H9 (cell line): ENCODE measurements around the gene TAF5L. TPM values are rescaled to one million over a fixed set of nuclear protein-coding genes. Genes with fewer than 3 reads are reported as not detected.
"Not testable (repeated sequence)": the region's sequence is repeated elsewhere in the genome, so short reads cannot be mapped to it uniquely, and the experiment has no call there.

ENCODE experiments used
- DNase-seq: peaks from one replicate; pipeline ENCODE4 v3.0.0-alpha.2; 2017
- H2AFZ ChIP-seq: one replicate; pipeline ENCODE4 v1.6.1; 2013; ENCODE audit warnings: mild to moderate bottlenecking, low read length, control low read depth, moderate library complexity
- H2AK5ac ChIP-seq: 2 replicates; pipeline ENCODE4 v1.6.1; 2013; ENCODE audit warnings: low read length, control low read depth, mixed read lengths; ENCODE audit not compliant: insufficient read length
- H2BK120ac ChIP-seq: one replicate; pipeline ENCODE4 v1.6.1; 2013; ENCODE audit warnings: low read depth, mild to moderate bottlenecking, low read length, control low read depth, inconsistent platforms; ENCODE audit not compliant: poor library complexity, severe bottlenecking
- H2BK12ac ChIP-seq: 2 replicates; pipeline ENCODE4 v1.6.1; 2013; ENCODE audit warnings: low read length, control low read depth, mixed read lengths, low read depth; ENCODE audit not compliant: insufficient read length
- H2BK15ac ChIP-seq: 2 replicates; pipeline ENCODE4 v1.6.1; 2013; ENCODE audit warnings: low read depth, low read length, control low read depth
- H2BK20ac ChIP-seq: one replicate; pipeline ENCODE4 v1.6.1; 2013; ENCODE audit warnings: low read depth, mild to moderate bottlenecking, low read length, control low read depth, inconsistent platforms; ENCODE audit not compliant: poor library complexity, severe bottlenecking
- H2BK5ac ChIP-seq: 2 replicates; pipeline ENCODE4 v1.6.1; 2013; ENCODE audit warnings: low read length, control low read depth, mixed read lengths; ENCODE audit not compliant: insufficient read length
- H3K14ac ChIP-seq: 2 replicates; pipeline ENCODE4 v1.6.1; 2013; ENCODE audit warnings: low read length, control low read depth; ENCODE audit not compliant: insufficient read depth
- H3K18ac ChIP-seq: 2 replicates; pipeline ENCODE4 v1.6.1; 2013; ENCODE audit warnings: low read depth, mild to moderate bottlenecking, mixed read lengths, low read length, control low read depth; ENCODE audit not compliant: insufficient read length
- H3K23ac ChIP-seq: 2 replicates; pipeline ENCODE4 v1.6.1; 2013; ENCODE audit warnings: low read length, control low read depth, mixed read lengths, low read depth; ENCODE audit not compliant: insufficient read length
- H3K23me2 ChIP-seq: 2 replicates; pipeline ENCODE4 v1.6.1; 2013; ENCODE audit warnings: low read depth, mild to moderate bottlenecking, mixed read lengths, low read length, control low read depth; ENCODE audit not compliant: insufficient read length, poor library complexity, severe bottlenecking
- H3K27ac ChIP-seq: 2 replicates; pipeline ENCODE4 v1.5.1; 2013; ENCODE audit warnings: low read length, control low read depth, mixed read lengths, low read depth; ENCODE audit not compliant: insufficient read length
- H3K27me3 ChIP-seq: 2 replicates; pipeline ENCODE4 v1.6.1; 2013; ENCODE audit warnings: low read length, control low read depth, inconsistent platforms; ENCODE audit not compliant: insufficient read depth
- H3K4ac ChIP-seq: 2 replicates; pipeline ENCODE4 v1.6.1; 2013; ENCODE audit warnings: low read depth, mild to moderate bottlenecking, control low read depth, inconsistent platforms, low read length, moderate library complexity
- H3K4me1 ChIP-seq: 2 replicates; pipeline ENCODE4 v1.6.1; 2013; ENCODE audit warnings: low read length, control low read depth, inconsistent platforms; ENCODE audit not compliant: insufficient read depth
- H3K4me2 ChIP-seq: 2 replicates; pipeline ENCODE4 v1.6.1; 2013; ENCODE audit warnings: low read length, control low read depth, mixed read lengths; ENCODE audit not compliant: insufficient read length, insufficient read depth
- H3K56ac ChIP-seq: 2 replicates; pipeline ENCODE4 v1.6.1; 2013; ENCODE audit warnings: low read depth, mild to moderate bottlenecking, mixed read lengths, low read length, control low read depth; ENCODE audit not compliant: insufficient read length
- H3K79me1 ChIP-seq: 2 replicates; pipeline ENCODE4 v1.6.1; 2013; ENCODE audit warnings: low read depth, mild to moderate bottlenecking, moderate library complexity, low read length, control low read depth, inconsistent platforms; ENCODE audit not compliant: insufficient read depth, poor library complexity, severe bottlenecking
- H3K79me2 ChIP-seq: 2 replicates; pipeline ENCODE4 v1.6.1; 2013; ENCODE audit warnings: low read length, control low read depth, inconsistent platforms; ENCODE audit not compliant: insufficient read depth
- H3K9ac ChIP-seq: 2 replicates; pipeline ENCODE4 v1.6.1; 2013; ENCODE audit warnings: low read length, control low read depth, mixed read lengths; ENCODE audit not compliant: insufficient read length; ENCODE audit errors: extremely low read depth
- H3K9me3 ChIP-seq: one replicate; pipeline ENCODE4 v1.6.1; 2013; ENCODE audit warnings: low read depth, low read length, inconsistent platforms; ENCODE audit not compliant: control insufficient read depth
- H3T11ph ChIP-seq: one replicate; pipeline ENCODE4 v1.6.1; 2013; ENCODE audit warnings: mild to moderate bottlenecking, low read length, control low read depth, inconsistent platforms
- H4K20me1 ChIP-seq: one replicate; pipeline ENCODE4 v1.6.1; 2013; ENCODE audit not compliant: control insufficient read depth, insufficient read length, insufficient read depth
- H4K5ac ChIP-seq: 2 replicates; pipeline ENCODE4 v1.6.1; 2013; ENCODE audit warnings: low read depth, mild to moderate bottlenecking, mixed read lengths, low read length, control low read depth; ENCODE audit not compliant: insufficient read length
- H4K8ac ChIP-seq: replicated peaks from 2 replicates; pipeline ENCODE4 v1.6.1; 2013; ENCODE audit warnings: low read length, control low read depth, mixed read lengths, low read depth; ENCODE audit not compliant: insufficient read length
- H4K91ac ChIP-seq: 2 replicates; pipeline ENCODE4 v1.6.1; 2013; ENCODE audit warnings: low read depth, mild to moderate bottlenecking, moderate library complexity, mixed read lengths, low read length, control low read depth; ENCODE audit not compliant: insufficient read length
- H3K27ac Mint-ChIP-seq, 3 experiments: 2 replicates in 2 of 3; 3 replicates in 1 of 3; pipeline ENCODE4 v1.8.0; 2020 to 2021; ENCODE audit warnings: mixed read lengths in 3 of 3, mild to moderate bottlenecking in 1 of 3, moderate library complexity in 1 of 3
- H3K27me3 Mint-ChIP-seq: 2 replicates; pipeline ENCODE4 v1.8.0; 2021; ENCODE audit warnings: low read depth, mild to moderate bottlenecking, moderate library complexity, mixed read lengths
- H3K36me3 Mint-ChIP-seq, 3 experiments: 2 replicates in 2 of 3; 3 replicates in 1 of 3; pipeline ENCODE4 v1.8.0; 2020 to 2021; ENCODE audit warnings: low read depth in 3 of 3, mixed read lengths in 3 of 3; ENCODE audit not compliant: insufficient read depth in 1 of 3
- H3K4me1 Mint-ChIP-seq, 2 experiments: 2 replicates each; pipeline ENCODE4 v1.8.0; 2020; ENCODE audit warnings: mixed read lengths in 2 of 2
- H3K4me3 Mint-ChIP-seq, 2 experiments: 2 replicates in 1 of 2; 3 replicates in 1 of 2; pipeline ENCODE4 v1.8.0; 2020 to 2021; ENCODE audit warnings: mild to moderate bottlenecking in 2 of 2, mixed read lengths in 2 of 2, moderate library complexity in 1 of 2
- H3K9me3 Mint-ChIP-seq, 2 experiments: 2 replicates in 1 of 2; 3 replicates in 1 of 2; pipeline ENCODE4 v1.8.0; 2020; ENCODE audit warnings: mild to moderate bottlenecking in 2 of 2, mixed read lengths in 2 of 2, moderate library complexity in 1 of 2
- WGBS: extraction: QIAGEN DNeasy Blood & Tissue Kit; methylation state at CpG from one replicate; pipeline ENCODE4 v1.1.7; 2013; ENCODE audit warnings: missing lambda C conversion rate, low lambda C conversion rate, mixed read lengths; ENCODE audit not compliant: insufficient read length; ENCODE audit errors: extremely low coverage; 5-methylcytosine and 5-hydroxymethylcytosine counted together
- total RNA-seq: library from RNA; stranded (reverse); gene quantifications from 2 replicates; pipeline ENCODE4 v1.2.1, GENCODE V29; 2021

Gene TAF5L
- total RNA-seq, 1 experiment from 2014 or later: 30.3 TPM

DNA sequence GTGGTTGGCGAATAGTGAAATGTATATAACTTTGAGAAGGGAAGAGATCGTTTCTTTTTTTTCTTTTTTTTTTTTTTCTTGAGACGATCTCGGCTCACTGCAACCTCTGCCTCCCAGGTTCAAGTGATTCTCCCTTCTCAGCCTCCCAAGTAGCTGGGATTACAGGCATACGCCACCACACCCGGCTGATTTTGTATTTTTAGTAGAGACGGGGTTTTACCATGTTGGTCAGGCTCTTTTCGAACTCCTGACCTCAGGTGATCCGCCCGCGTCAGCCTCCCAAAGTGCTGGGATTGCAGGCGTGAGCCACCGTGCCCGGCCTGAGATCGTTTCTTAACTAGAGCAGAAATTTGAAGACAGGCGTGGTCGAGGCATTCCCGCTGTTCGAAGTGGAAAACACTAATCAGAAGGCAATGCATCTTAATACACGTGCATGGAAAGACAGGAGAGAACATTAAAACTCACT lies 66.6 kb downstream of the TAF5L start:
- Histone ChIP-seq H3K14ac (peak overlapping the region; percentile 77; the same call in 1 of the 2 replicates), H3K4me2 (peak overlapping the region; percentile 75), H3K9ac (peak overlapping the region; percentile 54), H2AFZ (peak overlapping the region; percentile 44)
- H3K27me3 ChIP-seq, H3K9me3 ChIP-seq, H3K79me1 ChIP-seq, H3K56ac ChIP-seq, H3K27ac ChIP-seq, H3K9me3 Mint-ChIP-seq, H4K20me1 ChIP-seq, H3T11ph ChIP-seq, H2BK5ac ChIP-seq, H3K4ac ChIP-seq, H2BK20ac ChIP-seq, H2BK12ac ChIP-seq, DNase-seq, H2AK5ac ChIP-seq, H3K36me3 Mint-ChIP-seq, H3K4me1 ChIP-seq, H4K8ac ChIP-seq, H3K23ac ChIP-seq, H3K18ac ChIP-seq, H3K27me3 Mint-ChIP-seq, H2BK120ac ChIP-seq, H3K23me2 ChIP-seq, H4K91ac ChIP-seq, H4K5ac ChIP-seq, H3K79me2 ChIP-seq, H2BK15ac ChIP-seq: not testable (repeated sequence)
- WGBS: no CpG with 5 or more reads among the region's 20 CpGs
- Mint-ChIP-seq H3K4me3 (peak overlapping the region; percentile 77 to 86), H3K4me1 (peaks cover 54 to 61% of the 10 kb centered on the region in 2 experiments), H3K27ac (peak overlapping the region in 2 of 3 experiments; percentile 83 to 89; a peak in 2 of 7 replicates)
